ENCODE measurements around the gene DAD1. TPM values are rescaled to one million over a fixed set of nuclear protein-coding genes. Genes with fewer than 3 reads are reported as not detected.

The DAD1 gene
- total RNA-seq, 1 experiment from 2014 or later = 166 TPM

DNA sequence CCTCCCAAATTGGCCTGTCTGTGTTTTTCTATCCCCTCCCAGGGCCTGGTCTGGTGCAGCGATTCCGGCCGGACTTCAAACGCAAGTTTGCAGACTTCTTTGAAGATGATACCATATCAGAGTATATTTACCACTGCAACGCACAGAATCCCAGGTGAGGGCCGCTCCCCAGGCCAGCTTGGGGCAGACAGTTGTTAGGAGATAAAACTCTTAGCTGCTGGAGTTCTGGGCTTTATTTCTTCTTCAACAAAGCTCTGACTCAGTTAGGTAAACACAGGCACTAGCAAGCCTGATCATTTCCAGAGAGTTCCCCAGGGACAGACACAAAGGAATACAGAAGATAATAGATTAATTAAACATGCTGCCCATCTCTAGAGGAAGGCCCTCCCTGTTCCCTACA is 17.4 kb upstream of the DAD1 start:
- no peaks in the 10 kb centered on the region for H3K27me3 Mint-ChIP-seq (ENCODE audit: insufficient read depth, unreplicated experiment)
- H3K4me3 Mint-ChIP-seq (ENCODE audit: unreplicated experiment) = no peak overlapping the region
- no peak overlapping the region for H3K27ac Mint-ChIP-seq (ENCODE audit: low read depth, unreplicated experiment)

DNA sequence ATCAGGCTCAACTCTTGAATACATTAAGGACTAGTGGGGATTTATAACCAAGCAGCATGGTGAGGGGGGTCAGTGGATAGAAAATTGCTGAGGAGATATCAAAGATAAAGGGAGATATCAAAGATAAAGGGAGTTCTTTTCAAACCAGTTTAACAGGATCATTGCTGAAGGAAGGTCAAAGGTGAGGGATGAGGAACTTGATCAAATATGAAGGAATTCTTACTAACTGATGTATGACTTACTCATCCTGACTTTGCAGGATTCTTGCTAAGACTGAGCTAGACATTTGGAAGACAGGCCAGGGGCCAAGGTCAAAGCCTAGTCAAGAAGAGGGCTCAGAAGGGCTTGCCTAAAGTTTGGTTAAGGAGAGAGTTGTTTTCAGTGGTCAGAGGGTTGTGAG is 13.8 kb upstream of the DAD1 start:
- ChIA-PET POLR2A (interaction anchor here (1.8 kb wide), 1 partner anchor 14 kb away, joined by 12 read pairs; the partner anchor contains the start of gene DAD1), CTCF (interaction anchor here (0.6 to 6.1 kb wide), 3 partner anchors 32 to 242 kb away, joined by 3 to 69 read pairs (median 25); no protein-coding TSS in a partner anchor)
- no peak overlapping the region for H3K27ac Mint-ChIP-seq (ENCODE audit: low read depth, unreplicated experiment)
- H3K9me3 Mint-ChIP-seq (ENCODE audit: unreplicated experiment) = no peaks in the 10 kb centered on the region
- H3K27me3 Mint-ChIP-seq (ENCODE audit: insufficient read depth, unreplicated experiment) = no peaks in the 10 kb centered on the region
- no peak for DNase-seq (ENCODE audit: unreplicated experiment)
- H3K36me3 Mint-ChIP-seq (ENCODE audit: insufficient read depth, unreplicated experiment) = peaks cover 34% of the 10 kb centered on the region
- BruUV-seq (replicated peaks) = no TSS peak
- H3K4me1 Mint-ChIP-seq (ENCODE audit: insufficient read depth, unreplicated experiment) = peaks cover 15% of the 10 kb centered on the region
- TF ChIP-seq, protein P1, sequence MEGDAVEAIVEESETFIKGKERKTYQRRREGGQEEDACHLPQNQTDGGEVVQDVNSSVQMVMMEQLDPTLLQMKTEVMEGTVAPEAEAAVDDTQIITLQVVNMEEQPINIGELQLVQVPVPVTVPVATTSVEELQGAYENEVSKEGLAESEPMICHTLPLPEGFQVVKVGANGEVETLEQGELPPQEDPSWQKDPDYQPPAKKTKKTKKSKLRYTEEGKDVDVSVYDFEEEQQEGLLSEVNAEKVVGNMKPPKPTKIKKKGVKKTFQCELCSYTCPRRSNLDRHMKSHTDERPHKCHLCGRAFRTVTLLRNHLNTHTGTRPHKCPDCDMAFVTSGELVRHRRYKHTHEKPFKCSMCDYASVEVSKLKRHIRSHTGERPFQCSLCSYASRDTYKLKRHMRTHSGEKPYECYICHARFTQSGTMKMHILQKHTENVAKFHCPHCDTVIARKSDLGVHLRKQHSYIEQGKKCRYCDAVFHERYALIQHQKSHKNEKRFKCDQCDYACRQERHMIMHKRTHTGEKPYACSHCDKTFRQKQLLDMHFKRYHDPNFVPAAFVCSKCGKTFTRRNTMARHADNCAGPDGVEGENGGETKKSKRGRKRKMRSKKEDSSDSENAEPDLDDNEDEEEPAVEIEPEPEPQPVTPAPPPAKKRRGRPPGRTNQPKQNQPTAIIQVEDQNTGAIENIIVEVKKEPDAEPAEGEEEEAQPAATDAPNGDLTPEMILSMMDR (IDR thresholded peaks at IDR 0.05; ENCODE audit: unreplicated experiment) = no peak
- intact Hi-C loops (cut with micrococcal nuclease) = no loop called here
- H3K4me3 Mint-ChIP-seq (ENCODE audit: unreplicated experiment) = no peak overlapping the region

More for the DNA sequence above, 17.4 kb upstream of the DAD1 start:
- POLR2A ChIA-PET = interaction anchor here (1.3 kb wide), 1 partner anchor 17 kb away, joined by 4 read pairs; the partner anchor contains the start of gene DAD1
- peaks cover 56% of the 10 kb centered on the region for H3K36me3 Mint-ChIP-seq (ENCODE audit: insufficient read depth, unreplicated experiment)
- BruUV-seq (replicated peaks) = no TSS peak
- H3K4me1 Mint-ChIP-seq (ENCODE audit: insufficient read depth, unreplicated experiment) = no peaks in the 10 kb centered on the region
- TF ChIP-seq, protein P1 (IDR thresholded peaks at IDR 0.05; ENCODE audit: unreplicated experiment) = no peak
- H3K9me3 Mint-ChIP-seq (ENCODE audit: unreplicated experiment) = no peaks in the 10 kb centered on the region
- no peak for DNase-seq (ENCODE audit: unreplicated experiment)
- intact Hi-C loops (cut with micrococcal nuclease) = no loop called here
- CTCF ChIA-PET = interaction anchor here (0.5 to 1.1 kb wide), 4 partner anchors 36 to 159 kb away, joined by 3 to 6 read pairs (median 4); partner anchors contain the start of gene OR6J1

DNA sequence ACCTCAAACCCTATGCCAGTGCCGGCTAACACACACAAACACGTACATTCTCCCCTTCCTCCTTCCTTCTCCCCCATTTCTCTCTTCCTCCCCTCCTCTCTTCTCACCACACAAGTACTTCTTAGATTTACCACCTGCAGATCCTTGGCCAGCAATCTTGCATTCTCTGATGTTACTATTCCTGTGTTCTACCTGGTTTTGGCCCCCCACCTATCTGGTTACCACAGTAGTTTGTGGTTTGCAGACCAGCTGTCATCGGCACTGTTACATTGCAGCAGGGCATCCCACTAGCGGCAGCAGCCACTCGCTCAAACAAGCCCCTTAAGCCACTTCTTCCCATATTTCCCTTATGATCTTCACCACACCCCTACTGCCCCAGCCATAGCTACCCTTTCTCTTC is 13.0 kb upstream of the DAD1 start:
- TF ChIP-seq, protein P1 (IDR thresholded peaks at IDR 0.05; ENCODE audit: unreplicated experiment) = no peak
- POLR2A ChIA-PET = interaction anchor here (0.6 to 1.8 kb wide), 3 partner anchors 13 to 1699 kb away, joined by 3 to 12 read pairs (median 4); partner anchors contain the start of gene DAD1
- Mint-ChIP-seq H3K36me3 (ENCODE audit: insufficient read depth, unreplicated experiment) (peaks cover 32% of the 10 kb centered on the region), H3K27ac (ENCODE audit: low read depth, unreplicated experiment) (no peak overlapping the region), H3K4me1 (ENCODE audit: insufficient read depth, unreplicated experiment) (peaks cover 15% of the 10 kb centered on the region), H3K4me3 (ENCODE audit: unreplicated experiment) (no peak overlapping the region), H3K27me3 (ENCODE audit: insufficient read depth, unreplicated experiment) (no peaks in the 10 kb centered on the region), H3K9me3 (ENCODE audit: unreplicated experiment) (no peaks in the 10 kb centered on the region)
- CTCF ChIA-PET = interaction anchor here (0.6 to 6.1 kb wide), 3 partner anchors 31 to 475 kb away, joined by 4 to 69 read pairs (median 25); no protein-coding TSS in a partner anchor
- intact Hi-C loops (cut with micrococcal nuclease) = no loop called here
- no TSS peak for BruUV-seq (replicated peaks)
- no peak for DNase-seq (ENCODE audit: unreplicated experiment)

DNA sequence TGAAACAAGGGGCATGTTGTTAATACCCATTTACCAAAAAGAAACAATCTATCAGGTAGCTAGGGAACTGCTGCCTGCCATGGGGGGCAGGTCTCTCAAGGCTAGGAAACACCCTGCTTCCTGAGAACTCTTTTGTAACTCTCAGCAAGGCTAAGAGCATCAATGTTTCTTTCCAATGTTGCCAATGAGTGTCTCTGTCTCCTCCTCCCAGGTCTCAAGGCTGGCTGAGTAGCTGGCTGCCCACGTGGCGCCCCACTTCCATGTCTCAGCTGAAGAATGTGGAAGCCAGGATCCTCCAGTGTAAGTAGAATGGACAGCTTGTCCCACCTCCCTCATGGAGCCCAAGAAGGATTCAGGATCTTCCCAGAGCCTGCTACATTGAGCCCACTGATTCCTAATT is 12.4 kb upstream of the DAD1 start:
- ChIA-PET POLR2A (interaction anchor here (0.7 to 5.4 kb wide), 2 partner anchors 13 to 1700 kb away, joined by 3 to 116 read pairs; partner anchors contain the start of gene DAD1), CTCF (interaction anchor here (0.6 to 6.3 kb wide), 7 partner anchors 11 to 476 kb away, joined by 3 to 69 read pairs (median 26); partner anchors contain the start of genes DAD1 and OR6J1)
- Mint-ChIP-seq H3K27ac (ENCODE audit: low read depth, unreplicated experiment) (no peak overlapping the region), H3K4me3 (ENCODE audit: unreplicated experiment) (no peak overlapping the region), H3K27me3 (ENCODE audit: insufficient read depth, unreplicated experiment) (no peaks in the 10 kb centered on the region), H3K36me3 (ENCODE audit: insufficient read depth, unreplicated experiment) (peaks cover 30% of the 10 kb centered on the region), H3K4me1 (ENCODE audit: insufficient read depth, unreplicated experiment) (peaks cover 15% of the 10 kb centered on the region), H3K9me3 (ENCODE audit: unreplicated experiment) (no peaks in the 10 kb centered on the region)
- no peak for DNase-seq (ENCODE audit: unreplicated experiment)
- BruUV-seq (replicated peaks) = no TSS peak
- intact Hi-C loops (cut with micrococcal nuclease) = no loop called here
- TF ChIP-seq, protein P1 (IDR thresholded peaks at IDR 0.05; ENCODE audit: unreplicated experiment) = no peak

Measured in MCF 10A (cell line).